Activated gamma-delta T cell treated with anti-CD3 and anti-CD28 coated beads, Interleukin-2, amount 50 U/mL, for 16 hours (primary cell): ENCODE data around the gene OR11H6.
"Not testable (repeated sequence)": the region's sequence is repeated elsewhere in the genome, so short reads cannot be mapped to it uniquely, and the experiment has no call there.

Experiments
- DNase-seq: peaks from one replicate; pipeline ENCODE4 v3.0.0-alpha.2; 2020; ENCODE audit warnings: low read depth

The OR11H6 gene

GRCh38 chr14:20223410-20223809 is at the start of gene OR11H6:
Gene OR11H6, plus strand, starts transcription at chr14:20223710. Its CDS starts 0 bp downstream, at chr14:20223710.
- no peak for DNase-seq

GRCh38 chr14:20174205-20174604 is 49.3 kb upstream of the OR11H6 start:
- DNase-seq: not testable (repeated sequence)

- DNase-seq: no peak
Measured at GRCh38 chr14:20176330-20176729, 47.2 kb upstream of the OR11H6 start.

- no peak for DNase-seq
Measured at GRCh38 chr14:20177433-20177974, 46.0 kb upstream of the OR11H6 start.

GRCh38 chr14:20179218-20179617 is 44.3 kb upstream of the OR11H6 start:
- no peak for DNase-seq

- no peak for DNase-seq
Measured at GRCh38 chr14:20179880-20180279, 43.6 kb upstream of the OR11H6 start.

- DNase-seq: no peak
Measured at GRCh38 chr14:20180486-20180885, 43.0 kb upstream of the OR11H6 start.

- no peak for DNase-seq
Measured at GRCh38 chr14:20184181-20184580, 39.3 kb upstream of the OR11H6 start.

- DNase-seq: no peak
Measured at GRCh38 chr14:20190596-20190995, 32.9 kb upstream of the OR11H6 start, which contains the start of gene OR11G2. Gene OR11G2, plus strand, starts transcription at chr14:20190896. Its CDS starts 6,542 bp downstream, at chr14:20197438.

- DNase-seq: no peak
Measured at GRCh38 chr14:20191396-20191795, 32.1 kb upstream of the OR11H6 start.

- DNase-seq: no peak
Measured at GRCh38 chr14:20194101-20194500, 29.4 kb upstream of the OR11H6 start.

GRCh38 chr14:20195170-20195569 is 28.3 kb upstream of the OR11H6 start:
- DNase-seq: not testable (repeated sequence)

- DNase-seq: no peak
Measured at GRCh38 chr14:20195911-20196310, 27.6 kb upstream of the OR11H6 start.

- no peak for DNase-seq
Measured at GRCh38 chr14:20197459-20197858, 26.1 kb upstream of the OR11H6 start.

GRCh38 chr14:20198991-20199390 is 24.5 kb upstream of the OR11H6 start:
- DNase-seq: no peak

- DNase-seq: no peak
Measured at GRCh38 chr14:20204721-20205120, 18.8 kb upstream of the OR11H6 start.

GRCh38 chr14:20209595-20209994 is 13.9 kb upstream of the OR11H6 start:
- DNase-seq: no peak

- not testable (repeated sequence) for DNase-seq
Measured at GRCh38 chr14:20212406-20212805, 11.1 kb upstream of the OR11H6 start.

- no peak for DNase-seq
Measured at GRCh38 chr14:20215196-20215595, 8.3 kb upstream of the OR11H6 start.

- no peak for DNase-seq
Measured at GRCh38 chr14:20219033-20219432, 4.5 kb upstream of the OR11H6 start.

GRCh38 chr14:20228681-20229080 is 5.2 kb downstream of the OR11H6 start, which contains the start of gene OR11H7:
Gene OR11H7, plus strand, starts transcription at chr14:20228981.
- no peak for DNase-seq

- not testable (repeated sequence) for DNase-seq
Measured at GRCh38 chr14:20235415-20235814, 11.9 kb downstream of the OR11H6 start.

GRCh38 chr14:20247646-20248246 is 24.2 kb downstream of the OR11H6 start:
- DNase-seq: no peak

GRCh38 chr14:20262642-20263128 is 39.2 kb downstream of the OR11H6 start:
- DNase-seq: no peak
